HG03175 (cell line): ENCODE measurements around the gene KSR1.
"Not testable (repeated sequence)": the region's sequence is repeated elsewhere in the genome, so short reads cannot be mapped to it uniquely, and the experiment has no call there.

Source experiments
- ATAC-seq: cut with Tn5 transposase; IDR thresholded peaks from one replicate; pipeline ENCODE4 v1.9.1; 2021; ENCODE audit warnings: mild to moderate bottlenecking, moderate library complexity; ENCODE audit not compliant: unreplicated experiment

KSR1 gene

DNA sequence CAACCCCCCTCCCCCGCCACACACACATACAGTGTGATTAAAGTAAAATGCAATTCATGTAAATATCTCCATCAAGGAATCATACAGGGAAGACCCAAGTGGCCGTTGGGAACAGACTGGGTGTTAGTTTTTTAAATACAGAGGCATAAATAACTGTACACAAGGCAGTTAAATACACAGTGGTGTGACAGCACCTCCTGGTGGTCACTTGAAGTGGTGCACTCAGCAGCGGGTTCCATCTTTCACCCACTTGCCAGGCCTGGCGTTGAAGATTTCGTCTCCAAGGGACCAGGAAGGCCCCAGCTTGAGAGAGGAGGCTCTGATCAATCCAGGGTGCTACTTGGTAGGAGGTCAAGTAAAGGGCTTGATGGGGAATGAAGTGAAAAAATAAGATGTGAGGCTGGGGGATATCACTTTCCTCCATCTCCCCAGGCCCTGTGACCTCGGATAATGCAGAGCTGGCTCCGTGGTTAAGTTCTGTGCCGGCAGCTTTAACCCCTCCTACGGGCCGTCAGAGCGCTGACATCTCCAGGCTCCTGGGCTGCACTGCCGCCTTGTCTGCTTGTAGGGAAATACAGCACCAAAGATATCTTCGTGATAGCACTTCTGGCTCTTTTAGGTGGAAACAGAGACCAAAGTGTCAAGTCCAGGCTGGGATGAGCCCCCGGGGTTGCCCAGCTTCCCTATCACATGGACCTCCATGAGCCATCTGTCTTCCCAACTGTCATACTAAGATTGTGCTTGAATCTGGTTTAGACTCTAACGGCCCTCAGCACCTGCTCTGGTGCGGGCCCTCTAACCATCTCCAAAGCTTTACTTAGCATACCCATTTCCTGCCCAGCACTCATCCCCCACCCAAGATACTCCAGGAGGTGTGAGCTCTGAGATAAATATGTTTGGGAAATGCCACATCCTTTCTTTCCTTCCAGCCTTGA is 195.4 kb downstream of the KSR1 start:
- ATAC-seq: no peak

DNA sequence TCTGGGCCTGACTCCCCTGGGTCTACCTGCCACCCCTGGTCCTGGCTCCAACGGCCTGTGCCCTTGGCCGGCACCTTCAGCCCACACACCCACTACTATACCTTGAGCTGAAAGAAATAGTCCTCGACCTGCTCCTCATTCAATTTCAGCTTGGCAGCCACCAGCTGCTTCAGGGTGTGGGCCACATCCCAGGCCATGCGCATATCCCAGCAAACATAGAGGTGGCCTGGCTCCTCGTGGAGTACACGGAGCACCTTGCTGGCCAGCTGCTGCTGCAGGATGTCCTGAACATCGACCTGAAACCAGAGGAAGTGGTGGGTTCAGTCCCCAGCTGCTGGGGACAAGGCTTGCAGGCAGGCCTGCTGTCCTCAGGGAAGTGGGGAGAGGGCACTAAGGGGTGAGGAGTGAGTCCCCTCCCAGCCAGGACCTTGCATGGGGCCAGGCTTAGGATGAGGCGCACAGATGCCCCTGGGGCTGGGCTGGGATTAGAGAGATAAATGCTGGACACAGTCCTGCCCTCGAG is 197.3 kb downstream of the KSR1 start:
- ATAC-seq: not testable (repeated sequence)

DNA sequence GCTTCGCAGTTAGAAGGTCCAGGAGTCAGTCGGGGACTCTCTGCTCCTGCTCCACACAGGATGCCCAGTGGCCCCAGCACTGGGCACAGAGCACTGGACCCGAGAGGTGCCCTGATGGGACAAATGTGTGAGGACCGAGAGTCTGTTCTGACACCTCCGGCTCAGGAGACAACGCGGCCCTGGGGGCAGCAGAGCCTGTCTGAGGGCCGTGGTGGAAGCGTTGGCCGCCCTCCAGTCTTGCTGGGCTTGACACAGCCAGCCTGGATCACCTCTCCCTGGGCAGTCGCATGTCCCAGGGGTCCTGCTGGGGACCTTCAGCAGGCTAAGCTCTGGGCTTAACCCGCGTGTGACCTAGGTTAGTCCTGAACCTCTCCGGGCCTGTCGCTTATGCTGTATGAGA is 197.9 kb downstream of the KSR1 start:
- ATAC-seq: no peak

DNA sequence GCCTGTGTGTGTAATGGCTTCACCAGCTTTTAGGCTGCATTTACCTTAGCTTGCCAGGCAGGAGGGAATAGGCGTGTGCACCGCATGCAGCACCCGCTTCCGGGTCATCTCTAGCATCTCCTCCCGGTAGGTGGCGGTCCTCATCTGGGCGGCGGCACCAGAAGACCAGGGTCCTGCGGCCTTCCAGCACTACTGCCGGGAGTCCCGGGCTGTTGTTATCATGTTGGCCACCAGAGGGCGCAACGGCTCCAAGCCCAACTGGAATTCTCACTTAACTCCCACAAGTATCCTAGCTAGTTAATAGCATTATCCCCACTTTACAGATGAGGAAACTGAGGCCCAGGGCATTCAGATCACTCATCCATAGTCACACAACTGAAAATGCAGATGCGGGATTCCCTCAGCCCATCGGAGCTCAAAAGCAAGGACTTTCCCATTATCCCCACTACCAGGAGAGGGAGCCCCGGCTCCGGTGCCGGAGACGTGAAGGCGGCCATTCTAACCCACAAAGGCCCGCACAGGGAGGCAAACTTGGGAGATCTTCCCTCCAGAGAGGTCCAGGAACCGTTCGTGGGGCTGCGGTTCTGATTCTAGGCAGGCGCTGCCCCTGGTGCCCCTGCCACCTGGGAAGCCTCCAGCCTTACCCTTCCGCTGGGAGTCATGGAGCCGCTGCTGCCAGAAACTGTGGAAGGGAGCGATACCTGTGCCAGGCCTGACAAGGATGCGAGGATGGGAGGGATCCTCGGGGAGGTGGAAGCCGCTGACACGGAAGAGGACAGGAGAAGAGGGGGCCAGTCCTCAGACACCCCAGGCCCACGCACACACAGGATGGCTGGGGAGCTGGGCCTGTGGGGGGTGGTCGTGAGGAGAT is 198.6 kb downstream of the KSR1 start:
- peak; percentile 75 for ATAC-seq

DNA sequence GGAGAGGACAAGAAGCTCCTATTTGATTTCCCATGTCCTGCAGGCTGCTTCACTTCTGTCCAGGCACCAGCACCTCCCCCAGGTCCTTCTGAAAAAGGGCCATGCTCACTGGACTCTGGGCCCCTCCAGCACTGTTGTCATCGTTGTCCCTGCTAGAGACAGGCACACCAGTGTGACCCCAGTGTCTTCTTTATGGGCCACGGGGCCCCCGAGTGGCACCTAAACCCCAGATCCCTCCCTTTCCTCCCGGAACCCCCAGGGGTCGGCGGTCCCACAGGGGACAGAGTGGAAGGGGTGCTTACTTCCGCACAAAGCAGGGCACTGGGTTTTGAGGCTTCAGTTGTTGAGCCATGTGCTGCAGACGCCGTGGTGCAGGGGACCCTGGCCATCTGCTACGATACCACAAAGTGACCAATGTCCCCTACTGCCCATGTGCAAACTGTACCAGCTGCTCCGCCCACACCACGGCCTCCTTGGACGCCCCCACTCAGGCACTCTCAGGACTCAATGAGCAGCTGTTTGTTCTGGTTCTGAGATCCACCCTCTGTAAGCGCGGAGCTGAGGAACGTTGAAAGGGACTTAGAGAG is 199.4 kb downstream of the KSR1 start:
- ATAC-seq: not testable (repeated sequence)

DNA sequence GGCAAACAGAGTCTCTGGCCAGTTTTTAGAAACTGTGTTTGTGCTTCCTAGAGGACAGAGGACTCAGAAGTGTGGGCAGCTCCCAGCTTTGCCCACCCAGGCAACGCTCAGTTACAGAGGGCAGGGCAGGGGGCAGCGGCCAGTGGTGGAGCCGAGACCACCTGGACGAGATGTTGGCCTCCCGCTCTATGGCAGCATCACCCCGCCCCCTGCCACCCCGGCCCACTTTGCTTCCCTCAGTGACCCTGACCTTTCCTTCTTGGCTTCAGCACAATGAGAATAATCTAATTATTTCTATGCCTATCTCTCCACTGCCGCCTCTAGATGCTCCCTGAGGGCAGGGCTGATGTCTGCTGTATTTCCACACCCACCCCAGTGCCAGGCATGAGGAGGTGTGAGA is 200.4 kb downstream of the KSR1 start:
- ATAC-seq: not testable (repeated sequence)

DNA sequence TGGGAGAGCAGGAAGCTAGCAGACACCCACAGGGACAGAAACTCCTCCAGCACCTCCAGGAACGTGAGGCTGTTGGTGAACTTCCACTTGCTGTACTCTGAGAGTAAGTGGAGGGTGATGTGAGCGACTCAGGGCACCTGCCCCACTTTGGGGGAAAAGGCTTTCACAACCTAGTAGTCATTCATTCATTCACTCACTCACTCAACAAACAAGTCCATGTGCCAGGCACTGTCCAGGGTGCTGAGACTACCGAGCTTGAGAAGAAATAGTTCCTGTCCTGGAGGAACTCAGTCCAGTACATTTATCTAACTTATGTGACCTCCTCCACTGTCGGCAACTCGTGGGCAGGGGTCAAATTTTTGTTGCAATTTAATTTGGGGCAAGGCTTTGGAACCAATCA is 201.4 kb downstream of the KSR1 start:
- ATAC-seq: no peak

DNA sequence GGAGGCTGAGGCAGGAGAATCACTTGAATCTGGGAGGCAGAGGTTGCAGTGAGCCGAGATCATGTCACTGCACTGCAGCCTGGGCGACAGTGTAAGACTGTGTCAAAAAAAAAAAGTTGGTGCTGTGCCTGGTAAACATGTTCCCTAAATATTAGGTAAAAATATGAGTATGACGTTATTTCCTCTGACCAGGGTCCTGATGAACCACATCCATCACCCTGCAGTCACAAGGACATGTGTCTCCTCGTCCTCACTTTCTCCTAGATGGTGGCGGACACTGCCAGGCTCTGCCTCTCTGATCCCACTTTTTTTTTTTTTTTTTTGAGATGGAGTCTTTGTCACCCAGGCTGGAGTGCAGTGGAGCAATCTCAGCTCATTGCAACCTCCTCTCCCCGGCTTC is 203.4 kb downstream of the KSR1 start:
- ATAC-seq: no peak

DNA sequence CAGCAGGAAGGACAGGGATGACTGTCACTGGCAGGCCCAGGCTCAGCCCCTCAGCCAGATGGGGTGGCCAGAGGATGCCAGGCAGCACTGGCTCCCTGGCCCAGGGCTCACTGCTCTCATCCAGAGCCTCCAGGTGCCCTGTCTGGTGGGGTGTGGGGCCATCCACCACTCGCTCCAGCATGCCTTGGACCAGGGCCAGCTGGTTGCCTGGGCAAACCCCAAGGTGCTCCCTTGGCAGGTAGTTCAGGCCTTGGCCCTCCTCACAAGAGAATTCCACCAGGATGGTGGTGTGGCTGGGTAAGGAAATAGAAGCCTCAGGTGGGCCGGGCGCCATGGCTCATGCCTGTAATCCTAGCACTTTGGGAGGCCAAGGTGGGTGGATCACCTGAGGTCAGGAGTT is 204.2 kb downstream of the KSR1 start:
- ATAC-seq: no peak

DNA sequence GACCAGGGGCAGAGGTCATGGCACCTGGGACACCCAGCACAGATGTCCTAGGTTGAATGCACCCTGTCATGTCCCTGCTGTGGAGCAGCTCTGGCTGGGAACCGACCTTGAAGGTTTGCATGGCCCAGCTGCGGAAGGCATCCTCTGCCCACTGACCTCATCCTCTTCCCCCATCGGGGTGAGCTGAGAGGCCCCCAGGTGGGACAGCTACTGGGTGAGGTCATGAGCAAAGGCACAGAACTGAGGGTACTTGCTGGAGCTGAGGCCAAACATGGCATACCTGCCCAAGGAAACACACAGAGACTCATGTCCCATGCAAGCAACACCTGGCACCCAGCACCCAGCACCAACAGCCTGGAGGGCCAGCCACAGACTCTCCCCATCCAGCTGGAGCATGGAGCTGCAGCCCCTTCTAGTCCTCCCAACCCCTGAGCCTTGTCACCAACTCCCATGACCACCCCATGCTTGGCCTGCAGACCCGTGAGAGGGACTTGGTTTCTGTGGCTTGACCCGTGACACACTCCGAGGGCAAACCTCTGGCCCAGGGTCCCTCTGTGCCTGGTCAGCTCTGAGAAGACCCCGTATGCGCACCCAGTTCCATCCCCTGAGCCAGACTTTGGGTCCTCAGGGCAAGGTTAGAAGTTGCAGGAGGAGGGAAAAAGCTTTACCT is 207.8 kb downstream of the KSR1 start:
- no peak for ATAC-seq

DNA sequence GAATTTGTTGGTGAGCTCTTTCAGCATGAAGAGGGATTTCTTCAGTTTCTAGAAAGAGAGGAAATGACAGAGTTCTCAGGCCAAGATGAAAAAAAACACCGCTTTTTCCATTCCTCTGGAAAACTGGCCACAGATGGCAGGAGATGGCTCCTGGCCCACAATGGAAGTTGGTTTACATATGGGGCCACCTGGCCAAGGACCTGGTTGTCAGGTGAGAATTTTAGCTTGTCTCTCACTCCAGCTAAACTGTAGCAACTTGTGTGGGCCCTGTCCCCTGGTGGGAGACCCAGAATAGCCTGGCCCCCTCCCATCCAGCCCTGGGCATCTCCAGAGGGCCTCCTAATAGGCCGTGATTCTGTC is 208.3 kb downstream of the KSR1 start:
- no peak for ATAC-seq

DNA sequence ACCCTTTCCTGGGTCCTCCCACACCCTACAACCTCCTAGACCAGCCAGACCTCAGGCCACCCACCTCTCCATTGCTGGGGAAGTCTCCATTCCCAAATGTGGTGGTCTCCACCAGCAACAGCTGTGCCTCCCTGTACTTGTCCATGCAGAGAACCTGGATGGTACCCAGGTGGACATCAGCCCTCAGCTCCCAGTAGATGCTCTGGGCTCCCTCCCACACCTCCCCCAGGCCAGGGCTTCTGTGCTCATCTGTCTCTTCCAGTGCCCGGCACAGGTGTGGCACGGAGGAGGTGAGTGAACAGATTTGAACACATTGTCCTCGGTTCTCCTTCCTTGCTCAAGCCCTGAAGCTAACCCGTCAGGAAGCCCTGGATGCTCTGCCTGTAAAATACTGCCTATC is 209.3 kb downstream of the KSR1 start:
- ATAC-seq: no peak

DNA sequence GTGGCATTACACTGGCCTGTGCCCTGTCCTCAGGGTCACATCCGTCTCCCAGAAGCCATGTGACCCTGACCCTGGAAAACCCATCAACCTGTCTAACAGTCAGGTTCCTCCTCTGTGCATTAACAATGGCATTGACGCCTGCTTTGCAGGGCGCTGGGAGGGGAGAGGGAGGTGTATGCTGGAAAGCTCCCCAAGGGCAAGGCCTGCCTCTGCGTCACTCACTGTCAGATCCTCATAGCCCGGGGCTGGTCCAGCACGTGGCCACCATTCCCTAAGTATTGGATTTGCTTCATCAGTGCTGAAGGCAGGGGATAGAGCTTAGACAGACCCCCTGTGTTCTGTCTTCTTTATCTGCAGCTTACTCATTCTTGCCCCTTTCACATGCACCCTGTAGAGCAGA is 210.0 kb downstream of the KSR1 start:
- ATAC-seq: not testable (repeated sequence)

DNA sequence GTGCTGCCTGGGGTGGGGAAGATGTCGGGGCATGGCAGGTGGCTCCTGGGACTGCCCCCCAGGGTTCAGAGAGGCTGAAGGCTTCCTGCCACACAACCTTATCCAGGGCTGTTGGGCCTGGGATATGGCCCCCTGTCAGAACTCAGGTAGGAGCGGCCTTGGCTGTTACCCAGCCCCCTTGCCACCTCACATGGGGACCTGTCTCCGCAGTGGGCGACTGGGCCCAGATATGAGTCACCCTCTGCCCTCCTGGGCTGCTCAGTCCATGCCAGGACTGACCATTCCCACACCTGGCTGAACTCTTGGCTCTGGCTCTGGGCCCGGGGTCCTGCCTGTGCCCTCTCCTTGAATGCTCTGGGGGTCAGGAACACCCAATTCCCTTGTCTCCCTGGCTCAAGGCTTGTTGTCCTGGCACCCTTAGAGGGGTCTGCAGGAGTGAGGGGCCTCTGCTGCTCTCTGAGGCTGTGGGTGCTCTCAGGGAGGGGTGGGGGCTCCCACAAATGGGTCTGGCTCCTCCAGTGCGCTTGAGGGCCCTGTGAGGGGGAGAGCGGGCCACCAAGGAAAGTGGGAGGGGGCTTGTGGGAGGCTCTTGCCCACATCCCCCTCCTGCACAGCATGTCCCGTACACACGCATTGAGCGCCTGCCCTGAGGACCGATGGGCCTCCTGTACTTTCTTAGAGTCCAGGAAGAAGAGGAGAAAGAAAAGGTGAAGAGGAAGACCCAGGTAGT is 210.7 kb downstream of the KSR1 start:
- no peak for ATAC-seq

DNA sequence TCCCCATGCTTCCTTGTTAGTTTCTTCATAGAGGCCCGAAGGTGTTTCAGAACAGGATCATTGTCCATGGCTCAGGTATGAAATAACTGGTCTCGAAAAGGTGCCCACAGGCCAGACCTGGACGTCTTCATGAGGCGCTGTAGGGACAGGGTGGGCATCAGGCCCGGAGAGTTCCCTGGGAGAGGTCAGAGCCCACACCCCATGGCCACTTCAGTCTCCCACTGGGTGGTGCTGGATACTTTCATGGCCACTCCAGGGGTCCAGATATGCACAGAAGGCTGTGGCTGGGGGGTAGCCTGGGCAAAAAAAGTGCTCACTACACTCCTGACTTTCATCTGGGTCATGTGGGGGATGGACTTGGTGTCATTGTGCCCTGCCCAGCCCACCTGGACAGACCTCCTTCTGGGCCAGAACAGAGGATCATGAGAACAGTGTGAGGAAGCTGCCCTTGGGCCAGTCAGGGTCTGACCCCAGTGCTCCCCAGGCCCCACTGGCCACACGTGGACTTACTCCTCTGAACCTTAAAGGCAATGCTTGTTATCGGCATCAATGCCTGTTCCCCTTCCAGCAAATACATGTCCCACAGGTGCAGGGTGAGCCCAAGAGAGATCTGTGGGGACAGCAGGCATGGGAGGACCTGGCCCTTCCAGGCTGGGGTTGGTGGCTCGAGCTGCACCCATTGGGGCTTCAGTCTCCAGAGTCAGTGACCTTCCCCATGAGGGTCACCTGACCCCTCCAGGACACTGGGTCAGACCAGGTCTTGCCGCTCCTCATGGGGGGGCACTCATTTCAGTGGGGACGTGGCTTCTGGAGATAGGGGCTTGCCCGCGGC is 211.6 kb downstream of the KSR1 start:
- ATAC-seq: no peak

DNA sequence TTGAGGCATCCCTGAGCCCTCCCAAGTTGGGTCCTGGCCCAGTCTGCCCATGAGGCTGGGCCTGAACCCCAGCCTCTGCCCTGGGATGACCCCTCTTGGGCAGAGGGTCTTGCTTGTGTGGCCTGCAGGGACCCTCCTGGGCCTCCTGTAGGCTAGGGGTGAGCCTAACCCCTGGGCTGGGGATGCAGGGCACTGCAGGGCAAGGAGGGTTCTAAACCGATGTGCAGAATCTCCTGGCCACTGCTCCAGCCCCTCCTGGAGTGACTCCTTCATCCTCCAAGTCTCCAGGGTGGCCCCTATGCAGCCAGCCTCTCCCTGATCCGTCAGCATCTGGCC is 212.2 kb downstream of the KSR1 start:
- ATAC-seq: no peak

DNA sequence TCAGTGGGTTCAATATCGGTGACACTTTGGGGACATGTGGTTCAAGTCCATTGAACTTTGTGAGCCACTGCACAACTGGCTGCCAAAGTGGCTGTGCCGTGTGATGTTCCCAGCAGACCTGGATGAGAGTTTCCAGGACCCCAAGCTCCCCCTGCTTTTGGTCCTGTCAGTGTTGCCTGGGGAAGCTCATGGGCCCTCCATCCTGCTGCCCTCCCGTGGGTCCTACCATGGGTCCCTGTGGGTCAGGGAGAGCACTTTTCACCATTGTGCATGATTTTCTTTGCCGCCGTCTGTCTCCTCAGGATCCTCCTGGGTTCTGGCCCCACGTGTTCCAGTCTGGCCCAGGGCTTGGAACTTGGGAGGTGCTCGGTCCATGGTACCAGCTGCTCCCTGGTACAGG is 212.9 kb downstream of the KSR1 start:
- ATAC-seq: no peak

DNA sequence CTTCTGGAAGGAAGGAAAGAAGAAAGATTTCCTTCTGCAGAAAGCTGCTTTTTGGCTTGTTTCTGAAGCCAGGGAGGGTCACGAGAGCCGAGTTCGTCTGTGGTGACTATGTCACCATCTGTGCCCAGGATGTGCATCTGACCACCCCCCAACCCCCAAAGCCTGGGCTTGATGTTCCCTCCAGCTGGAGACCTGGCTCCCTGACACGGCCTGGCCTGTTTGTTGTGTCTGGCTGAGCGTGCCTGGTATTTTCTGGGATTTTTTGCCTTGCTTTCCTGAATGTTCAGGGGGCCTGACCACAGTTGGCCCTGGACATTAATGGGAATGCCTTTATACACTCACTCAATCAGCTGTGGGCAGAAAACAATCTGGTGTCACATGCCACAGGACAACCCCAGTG is 213.6 kb downstream of the KSR1 start:
- ATAC-seq: no peak

DNA sequence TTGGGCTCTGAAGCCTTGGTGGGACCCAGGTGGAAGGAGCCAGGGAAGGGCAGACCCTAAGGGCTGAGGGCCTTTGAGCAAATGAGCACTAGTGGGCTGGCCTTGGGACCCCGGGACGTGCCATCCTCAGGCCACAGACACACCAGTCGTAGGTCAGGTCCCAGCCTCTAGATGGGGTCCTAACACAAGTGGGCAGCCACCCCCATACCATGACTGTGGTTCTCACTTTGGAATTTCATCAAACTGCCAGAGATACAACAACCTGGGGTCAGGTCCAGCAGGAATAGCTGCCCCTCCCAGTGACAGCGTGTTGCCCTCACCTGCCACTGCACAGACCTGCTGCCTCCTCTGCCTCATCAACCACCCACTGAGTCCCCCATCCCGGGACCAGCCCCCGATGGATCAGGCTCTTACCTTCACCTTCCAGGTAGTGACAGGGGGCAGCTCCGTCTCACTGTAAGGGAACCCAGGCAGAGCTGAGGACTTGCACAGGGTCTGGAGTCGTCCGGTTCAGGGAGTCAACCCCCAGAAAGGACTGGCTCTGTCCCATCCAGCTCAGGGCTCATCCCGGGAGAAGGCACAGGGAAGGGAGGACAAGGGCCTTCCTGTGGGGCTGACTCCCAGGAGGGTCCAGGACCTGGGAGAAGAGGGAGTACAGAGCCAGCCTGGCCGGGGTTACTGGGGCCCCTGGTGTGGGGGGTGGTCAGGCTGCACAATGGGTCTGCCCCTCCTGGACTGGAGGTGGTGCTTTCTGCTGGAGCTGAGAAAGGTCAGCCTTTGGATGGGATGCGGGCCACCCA is 214.7 kb downstream of the KSR1 start:
- ATAC-seq: no peak
